DMS 273 (cell line): ENCODE data around the gene GANAB.
"Not testable (repeated sequence)": the region's sequence is repeated elsewhere in the genome, so short reads cannot be mapped to it uniquely, and the experiment has no call there.

Experiments
- DNase-seq: peaks from one replicate; lab custom pipeline; 2025; ENCODE audit not compliant: unreplicated experiment; lab: John Stamatoyannopoulos, UW

GANAB gene

GRCh38 chr11:62603072-62603408 lies 43.4 kb downstream of the GANAB start:
- DNase-seq, result no peak

- peak; percentile 77 for DNase-seq
Observed at GRCh38 chr11:62602141-62603071, 44.0 kb downstream of the GANAB start.

- peak; percentile 98 for DNase-seq
Observed at GRCh38 chr11:62601372-62602140, 44.9 kb downstream of the GANAB start, which contains the start of gene MTA2. MTA2 (minus strand) TSS chr11:62601865; CDS start chr11:62601450, 415 bp downstream.

GRCh38 chr11:62601122-62601371 lies 45.4 kb downstream of the GANAB start:
- DNase-seq, result peak; percentile 48

- DNase-seq, result no peak
Observed at GRCh38 chr11:62600367-62601121, 45.9 kb downstream of the GANAB start.

GRCh38 chr11:62599901-62600300 lies 46.5 kb downstream of the GANAB start:
- no peak for DNase-seq

- DNase-seq, result peak; percentile 95
Observed at GRCh38 chr11:62599069-62599696, 47.2 kb downstream of the GANAB start.

- DNase-seq, result no peak
Observed at GRCh38 chr11:62595124-62595523, 51.3 kb downstream of the GANAB start.

GRCh38 chr11:62593434-62594044 lies 52.9 kb downstream of the GANAB start:
- DNase-seq, result peak; percentile 87

- no peak for DNase-seq
Observed at GRCh38 chr11:62592989-62593421, 53.4 kb downstream of the GANAB start.

- DNase-seq, result no peak
Observed at GRCh38 chr11:62592146-62592815, 54.1 kb downstream of the GANAB start.

- peak; percentile 99 for DNase-seq
Observed at GRCh38 chr11:62591448-62592145, 54.8 kb downstream of the GANAB start, which contains the start of gene TUT1. TUT1 (minus strand) TSS chr11:62591523; CDS start chr11:62591485, 38 bp downstream.

- no peak for DNase-seq
Observed at GRCh38 chr11:62588966-62589637, 57.3 kb downstream of the GANAB start.

GRCh38 chr11:62585356-62585755 lies 61.1 kb downstream of the GANAB start:
- not testable (repeated sequence) for DNase-seq

- DNase-seq, result not testable (repeated sequence)
Observed at GRCh38 chr11:62581735-62582134, 64.7 kb downstream of the GANAB start.

GRCh38 chr11:62580959-62581715 lies 65.3 kb downstream of the GANAB start:
- DNase-seq, result no peak

- DNase-seq, result no peak
Observed at GRCh38 chr11:62579252-62579651, 67.2 kb downstream of the GANAB start.

GRCh38 chr11:62578541-62578940 lies 67.9 kb downstream of the GANAB start:
- DNase-seq, result no peak
